Stimulated activated CD8-positive, alpha-beta memory T cell treated with anti-CD3 and anti-CD28 coated beads, Interleukin-4, amount 100 ng/mL, for 4 hours (primary cell): ENCODE results near the gene ENTR1.
A peak's percentile ranks its signal among the peaks of the same experiment; 100 is the strongest.

Experiments used
- DNase-seq, 2 donors: peaks; one replicate each; pipeline ENCODE4 v3.0.0-alpha.2; 2020; ENCODE audit warnings: low read depth in 2 of 2, low spot score in 1 of 2

The ENTR1 gene

GRCh38 chr9:136410500-136411287 is at the start of gene ENTR1, which contains the start of gene PMPCA:
Gene ENTR1, minus strand, starts transcription at chr9:136410614. Its CDS starts 217 bp downstream, at chr9:136410397.
Gene PMPCA, plus strand, starts transcription at chr9:136410658. Its CDS starts 11 bp downstream, at chr9:136410669.
- peak; percentile 93 to 97 for DNase-seq

- DNase-seq: no peak
Observed at GRCh38 chr9:136459425-136459824, 49.0 kb upstream of the ENTR1 start.

- DNase-seq: no peak
Observed at GRCh38 chr9:136457326-136457725, 46.9 kb upstream of the ENTR1 start.

GRCh38 chr9:136456258-136456657 is 45.8 kb upstream of the ENTR1 start:
- DNase-seq: no peak

GRCh38 chr9:136455043-136456002 is 44.9 kb upstream of the ENTR1 start:
- DNase-seq: no peak

- DNase-seq: no peak
Observed at GRCh38 chr9:136454026-136454796, 43.8 kb upstream of the ENTR1 start.

GRCh38 chr9:136453326-136453725 is 42.9 kb upstream of the ENTR1 start:
- DNase-seq: no peak

- no peak for DNase-seq
Observed at GRCh38 chr9:136451221-136451877, 40.9 kb upstream of the ENTR1 start.

GRCh38 chr9:136448655-136449054 is 38.2 kb upstream of the ENTR1 start:
- DNase-seq: no peak

- no peak for DNase-seq
Observed at GRCh38 chr9:136447173-136447778, 36.9 kb upstream of the ENTR1 start.

- no peak for DNase-seq
Observed at GRCh38 chr9:136445799-136446198, 35.4 kb upstream of the ENTR1 start.

- DNase-seq: no peak
Observed at GRCh38 chr9:136444102-136444501, 33.7 kb upstream of the ENTR1 start.

GRCh38 chr9:136443687-136444086 is 33.3 kb upstream of the ENTR1 start:
- DNase-seq: no peak

GRCh38 chr9:136443087-136443486 is 32.7 kb upstream of the ENTR1 start:
- DNase-seq: no peak

- no peak for DNase-seq
Observed at GRCh38 chr9:136442265-136442664, 31.9 kb upstream of the ENTR1 start.

- DNase-seq: no peak
Observed at GRCh38 chr9:136441681-136442245, 31.3 kb upstream of the ENTR1 start.

- DNase-seq: no peak
Observed at GRCh38 chr9:136441191-136441680, 30.8 kb upstream of the ENTR1 start.

GRCh38 chr9:136439481-136440408 is 29.3 kb upstream of the ENTR1 start, which contains the start of gene INPP5E:
Gene INPP5E, minus strand, starts transcription at chr9:136439845. Its CDS starts 426 bp downstream, at chr9:136439419.
- DNase-seq: peak; percentile 60 to 73
